Ovary (tissue), 3 donors: ENCODE measurements around the gene LSS.

ENCODE experiments used
- EP300 ChIP-seq: sonication (generic); formaldehyde crosslinking; IDR thresholded peaks from one replicate; pipeline ENCODE4 v1.6.1; 2017; ENCODE audit warnings: antibody characterized with exemption
- POLR2A ChIP-seq: fragments of 450-650 bp; IDR thresholded peaks from one replicate; pipeline ENCODE4 v1.6.1; 2017; ENCODE audit warnings: antibody characterized with exemption, mild to moderate bottlenecking, moderate library complexity
- TF ChIP-seq, protein P1 (sequence below), 3 donors: fragments of 450-650 bp in 2 of 3; fragments of 200-600 bp in 1 of 3; IDR thresholded peaks; one replicate each; pipeline versions ENCODE4 v1.5.1 to v1.8.0; 2016 to 2022; ENCODE audit warnings: antibody characterized with exemption in 3 of 3, mild to moderate bottlenecking in 1 of 3
- donor health status: DM: no; HTN: no; CAD: no.

DNA sequence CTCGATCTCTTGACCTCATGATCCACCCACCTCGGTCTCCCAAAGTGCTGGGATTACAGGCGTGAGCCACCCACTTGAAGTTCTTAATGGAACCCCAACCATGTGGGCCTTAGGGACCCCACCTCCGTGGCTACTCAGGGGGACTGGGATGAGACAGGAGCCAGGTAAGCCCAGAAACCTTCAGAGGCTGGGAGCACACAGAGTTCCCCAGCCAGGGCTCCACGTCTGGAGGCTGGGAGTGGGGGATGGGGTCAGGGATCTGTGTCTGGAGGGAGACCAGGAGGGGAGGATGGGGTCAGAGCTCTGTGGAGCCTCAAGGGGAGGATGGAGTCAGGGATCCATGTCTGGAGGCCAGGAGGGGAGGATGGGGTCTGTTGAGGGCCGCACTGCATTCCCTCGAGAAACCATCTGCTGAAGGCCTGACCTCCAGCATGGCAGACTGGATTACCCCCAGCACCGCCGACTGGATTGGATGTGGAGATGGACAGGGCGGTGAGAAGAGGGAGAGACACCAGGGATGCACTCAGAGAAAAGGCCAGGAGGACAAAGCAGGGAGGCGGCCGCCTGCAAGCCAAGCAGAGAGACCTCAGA, 71.1 kb downstream of the LSS start:
- TF ChIP-seq POLR2A (no peak), EP300 (no peak)
- TF ChIP-seq, protein P1, sequence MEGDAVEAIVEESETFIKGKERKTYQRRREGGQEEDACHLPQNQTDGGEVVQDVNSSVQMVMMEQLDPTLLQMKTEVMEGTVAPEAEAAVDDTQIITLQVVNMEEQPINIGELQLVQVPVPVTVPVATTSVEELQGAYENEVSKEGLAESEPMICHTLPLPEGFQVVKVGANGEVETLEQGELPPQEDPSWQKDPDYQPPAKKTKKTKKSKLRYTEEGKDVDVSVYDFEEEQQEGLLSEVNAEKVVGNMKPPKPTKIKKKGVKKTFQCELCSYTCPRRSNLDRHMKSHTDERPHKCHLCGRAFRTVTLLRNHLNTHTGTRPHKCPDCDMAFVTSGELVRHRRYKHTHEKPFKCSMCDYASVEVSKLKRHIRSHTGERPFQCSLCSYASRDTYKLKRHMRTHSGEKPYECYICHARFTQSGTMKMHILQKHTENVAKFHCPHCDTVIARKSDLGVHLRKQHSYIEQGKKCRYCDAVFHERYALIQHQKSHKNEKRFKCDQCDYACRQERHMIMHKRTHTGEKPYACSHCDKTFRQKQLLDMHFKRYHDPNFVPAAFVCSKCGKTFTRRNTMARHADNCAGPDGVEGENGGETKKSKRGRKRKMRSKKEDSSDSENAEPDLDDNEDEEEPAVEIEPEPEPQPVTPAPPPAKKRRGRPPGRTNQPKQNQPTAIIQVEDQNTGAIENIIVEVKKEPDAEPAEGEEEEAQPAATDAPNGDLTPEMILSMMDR (IDR thresholded peaks at IDR 0.05), result no peak
